SU-DHL-6 (cell line): ENCODE results near the gene SFT2D2.
A peak's percentile ranks its signal among the peaks of the same experiment; 100 is the strongest.

Experiments
- H2AFZ ChIP-seq: fragments of 200-600 bp; sonication (generic); 2 replicates; pipeline ENCODE4 v1.6.1; 2014; ENCODE audit warnings: low read depth, mild to moderate bottlenecking, moderate library complexity, mixed read lengths, antibody characterized with exemption, low read length; ENCODE audit not compliant: severe bottlenecking
- H3F3A ChIP-seq: fragments of 200-600 bp; shearing (Covaris generic); 2 replicates; pipeline ENCODE4 v1.6.0; 2016; ENCODE audit warnings: antibody characterized with exemption, mild to moderate bottlenecking; ENCODE audit not compliant: insufficient read depth
- H3K27ac ChIP-seq: fragments of 200-600 bp; sonication (generic); 2 replicates; pipeline ENCODE4 v1.5.1; 2016; ENCODE audit warnings: low read depth, mild to moderate bottlenecking, low read length, moderate library complexity, mixed read lengths
- H3K27me3 ChIP-seq: fragments of 200-600 bp; sonication (generic), shearing (Covaris generic); 2 replicates; pipeline ENCODE4 v1.6.0; 2014; ENCODE audit warnings: mild to moderate bottlenecking, low read length
- H3K36me3 ChIP-seq: fragments of 200-600 bp; sonication (generic); 2 replicates; pipeline ENCODE4 v1.6.1; 2014; ENCODE audit warnings: mild to moderate bottlenecking, low read length, mixed read lengths
- H3K4me2 ChIP-seq: fragments of 300-600, 200-600 bp; shearing (Covaris generic), sonication (generic); 2 replicates; pipeline ENCODE4 v1.6.0; 2014; ENCODE audit warnings: low read length, low read depth, mild to moderate bottlenecking; ENCODE audit not compliant: poor library complexity, severe bottlenecking
- H3K4me3 ChIP-seq: fragments of 200-600 bp; sonication (generic); 2 replicates; pipeline ENCODE4 v1.5.1; 2014; ENCODE audit warnings: antibody characterized with exemption, low read length, mild to moderate bottlenecking, mixed read lengths; ENCODE audit not compliant: insufficient read depth, poor library complexity, severe bottlenecking
- H3K79me2 ChIP-seq: fragments of 200-600 bp; sonication (generic); 2 replicates; pipeline ENCODE4 v1.6.1; 2014; ENCODE audit warnings: mild to moderate bottlenecking, low read length, moderate library complexity; ENCODE audit not compliant: insufficient read depth
- H3K9ac ChIP-seq: fragments of 200-600 bp; sonication (generic); 2 replicates; pipeline ENCODE4 v1.7.0; 2014; ENCODE audit warnings: mild to moderate bottlenecking, low read length
- H3K9me2 ChIP-seq: fragments of 200-600 bp; sonication (generic); replicated peaks from 2 replicates; pipeline ENCODE4 v1.6.1; 2014; ENCODE audit warnings: low read length; ENCODE audit not compliant: insufficient read depth
- H3K9me3 ChIP-seq: fragments of 200-600 bp; sonication (generic); 2 replicates; pipeline ENCODE4 v1.6.1; 2014; ENCODE audit warnings: low read length, mixed read lengths; ENCODE audit not compliant: insufficient read depth
- H4K20me1 ChIP-seq: fragments of 200-600 bp; sonication (generic); 2 replicates; pipeline ENCODE4 v1.6.1; 2014; ENCODE audit warnings: low read depth, mild to moderate bottlenecking, antibody characterized with exemption, low read length, moderate library complexity, mixed read lengths
- CTCF ChIP-seq: fragments of 200-600 bp; sonication (generic); IDR thresholded peaks from one replicate; pipeline ENCODE4 v1.5.1; 2017; ENCODE audit warnings: antibody characterized with exemption, mild to moderate bottlenecking, low read length, moderate library complexity; ENCODE audit not compliant: insufficient read depth, poor library complexity, severe bottlenecking
- EZH2phosphoT487 ChIP-seq: fragments of 200-600 bp; sonication (generic), shearing (Covaris generic); conservative IDR thresholded peaks from 2 replicates; pipeline ENCODE4 v1.6.1; 2018; ENCODE audit warnings: mild to moderate bottlenecking, antibody characterized with exemption, low read length, moderate library complexity, mixed read lengths

The SFT2D2 gene

GRCh38 chr1:168225476-168226190, at the start of gene SFT2D2:
SFT2D2 (plus strand) TSS chr1:168226004; CDS start chr1:168226080, 76 bp downstream.
- H3K9me3 ChIP-seq = no peaks in the 10 kb centered on the region
- peak within 1 kb of the TSS; percentile 91 for H3K9ac ChIP-seq
- no peaks in the 10 kb centered on the region for H3K27me3 ChIP-seq
- H3K9me2 ChIP-seq = no peaks in the 10 kb centered on the region
- no peaks in the 10 kb centered on the region for H3F3A ChIP-seq
- peak within 1 kb of the TSS; percentile 77 for H3K4me2 ChIP-seq
- peaks cover 46% of the 10 kb centered on the region for H3K79me2 ChIP-seq
- no peaks in the 10 kb centered on the region for H3K36me3 ChIP-seq
- H3K27ac ChIP-seq = peak within 1 kb of the TSS; percentile 53
- H3K4me3 ChIP-seq = peak within 1 kb of the TSS; percentile 92
- peak within 1 kb of the TSS; percentile 97 for H2AFZ ChIP-seq
- TF ChIP-seq EZH2phosphoT487 (no peak), CTCF (no peak)
- no peaks in the 10 kb centered on the region for H4K20me1 ChIP-seq

GRCh38 chr1:168178227-168178637, 47.6 kb upstream of the SFT2D2 start:
- H3K9me2 ChIP-seq = no peaks in the 10 kb centered on the region
- no peaks in the 10 kb centered on the region for H3K9me3 ChIP-seq
- H3K27me3 ChIP-seq = no peaks in the 10 kb centered on the region
- H3K79me2 ChIP-seq = peaks cover 39% of the 10 kb centered on the region
- TF ChIP-seq CTCF (no peak), EZH2phosphoT487 (no peak)
- H3K4me2 ChIP-seq = peak overlapping the region; percentile 78
- no peaks in the 10 kb centered on the region for H3F3A ChIP-seq
- H4K20me1 ChIP-seq = no peaks in the 10 kb centered on the region
- peak overlapping the region; percentile 89 for H2AFZ ChIP-seq
- H3K36me3 ChIP-seq = no peaks in the 10 kb centered on the region
- H3K9ac ChIP-seq = peak overlapping the region; percentile 77
- peak overlapping the region; percentile 63; the same call in 1 of the 2 replicates for H3K27ac ChIP-seq
- peak overlapping the region; percentile 93 for H3K4me3 ChIP-seq

GRCh38 chr1:168178638-168179437, 47.0 kb upstream of the SFT2D2 start, which contains the start of gene TIPRL:
TIPRL (plus strand) TSS chr1:168178962; CDS start chr1:168179078, 116 bp downstream.
- TF ChIP-seq CTCF = no peak
- no peak for TF ChIP-seq EZH2phosphoT487
- Histone ChIP-seq H3K9me3 (no peaks in the 10 kb centered on the region), H3K4me3 (peak within 1 kb of the TSS; percentile 93), H3K27ac (peak within 1 kb of the TSS; percentile 63), H3K9me2 (no peaks in the 10 kb centered on the region), H2AFZ (peak within 1 kb of the TSS; percentile 89), H3K36me3 (no peaks in the 10 kb centered on the region), H3K27me3 (no peaks in the 10 kb centered on the region), H3K79me2 (peaks cover 44% of the 10 kb centered on the region), H3F3A (no peaks in the 10 kb centered on the region), H3K4me2 (peak within 1 kb of the TSS; percentile 78), H3K9ac (peak within 1 kb of the TSS; percentile 77), H4K20me1 (no peaks in the 10 kb centered on the region)
